A204.1 (cell line): ENCODE data around the gene KDM6A.
"Not testable (repeated sequence)": the region's sequence is repeated elsewhere in the genome, so short reads cannot be mapped to it uniquely, and the experiment has no call there.

Source experiments
- FAIRE-seq: peaks from 2 replicates; lab custom pipeline; 2012; peaks lifted over from hg19 to GRCh38; lab: Jason Lieb, UNC

The KDM6A gene

GRCh38 chrX:45133465-45133864 is 260.5 kb downstream of the KDM6A start:
- no peak for FAIRE-seq

GRCh38 chrX:45134315-45134731 is 261.3 kb downstream of the KDM6A start:
- no peak for FAIRE-seq

GRCh38 chrX:45134775-45135174 is 261.8 kb downstream of the KDM6A start:
- FAIRE-seq, result no peak

- not testable (repeated sequence) for FAIRE-seq
Observed at GRCh38 chrX:45135391-45136075, 262.5 kb downstream of the KDM6A start.

- FAIRE-seq, result no peak
Observed at GRCh38 chrX:45137531-45137930, 264.5 kb downstream of the KDM6A start.

- FAIRE-seq, result no peak
Observed at GRCh38 chrX:45138525-45138924, 265.5 kb downstream of the KDM6A start.

- FAIRE-seq, result no peak
Observed at GRCh38 chrX:45140812-45141211, 267.8 kb downstream of the KDM6A start.

GRCh38 chrX:45142185-45142584 is 269.2 kb downstream of the KDM6A start:
- no peak for FAIRE-seq

GRCh38 chrX:45143455-45143854 is 270.5 kb downstream of the KDM6A start:
- no peak for FAIRE-seq

- FAIRE-seq, result no peak
Observed at GRCh38 chrX:45145492-45146215, 272.7 kb downstream of the KDM6A start.

- no peak for FAIRE-seq
Observed at GRCh38 chrX:45150821-45151220, 277.8 kb downstream of the KDM6A start.

- no peak for FAIRE-seq
Observed at GRCh38 chrX:45154033-45154360, 281.0 kb downstream of the KDM6A start.

- FAIRE-seq, result no peak
Observed at GRCh38 chrX:45154462-45154861, 281.5 kb downstream of the KDM6A start.

GRCh38 chrX:45157647-45158046 is 284.7 kb downstream of the KDM6A start:
- no peak for FAIRE-seq
